Activated effector memory CD4-positive, alpha-beta T cell treated with Interleukin-2 at 50 U/mL for 16 hours (primary cell): ENCODE measurements around the gene ANKFN1.

Source experiments
- DNase-seq: peaks from one replicate; pipeline ENCODE4 v3.0.0-alpha.2; 2020

Gene ANKFN1

GRCh38 chr17:56152874-56153602 is at the start of gene ANKFN1:
Gene ANKFN1 (plus strand): TSS chr17:56153475. CDS start chr17:56212668, 59,193 bp downstream.
- DNase-seq = no peak

DNA sequence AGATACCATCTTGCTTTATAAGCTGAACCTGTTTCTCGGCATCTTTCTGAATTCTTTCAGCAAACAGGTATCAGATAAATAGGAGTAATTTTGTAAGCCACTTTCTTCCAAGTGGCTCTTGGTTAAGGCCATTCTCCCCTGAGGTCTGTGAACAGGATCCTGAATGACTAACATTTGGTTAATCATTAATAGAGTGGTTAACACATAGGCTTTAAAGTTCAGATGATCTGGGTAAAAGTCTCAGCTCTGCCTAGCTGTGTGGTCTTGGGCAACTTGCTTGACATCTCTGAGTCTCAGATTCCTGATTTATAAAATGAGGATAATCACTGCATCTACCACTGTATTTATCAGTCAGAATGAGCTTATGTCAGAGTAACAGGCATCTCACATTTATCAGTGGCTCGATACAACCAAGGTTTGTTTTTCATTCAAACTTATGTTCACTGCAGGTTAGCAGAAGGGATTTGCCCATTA is 44.4 kb upstream of the ANKFN1 start:
- DNase-seq = no peak

DNA sequence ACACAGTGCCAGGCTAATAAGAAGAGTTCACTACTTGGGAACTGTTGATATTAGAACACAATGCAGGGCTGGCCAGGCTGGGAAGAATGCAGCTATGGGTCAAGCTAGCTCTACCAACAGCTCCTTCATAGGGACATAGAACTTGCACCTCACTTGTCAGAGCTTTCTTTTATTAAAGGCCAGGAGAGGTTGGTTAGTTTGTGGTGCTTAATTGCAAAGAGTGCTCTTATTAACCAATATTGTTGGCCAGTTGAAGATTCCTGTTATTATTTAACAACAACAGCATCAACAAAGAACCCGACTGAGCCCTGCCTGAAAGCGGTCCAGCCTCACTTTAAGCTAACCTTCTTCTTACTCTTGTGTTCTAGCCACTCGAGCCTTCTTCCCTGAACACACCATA is 43.4 kb upstream of the ANKFN1 start:
- DNase-seq = no peak

DNA sequence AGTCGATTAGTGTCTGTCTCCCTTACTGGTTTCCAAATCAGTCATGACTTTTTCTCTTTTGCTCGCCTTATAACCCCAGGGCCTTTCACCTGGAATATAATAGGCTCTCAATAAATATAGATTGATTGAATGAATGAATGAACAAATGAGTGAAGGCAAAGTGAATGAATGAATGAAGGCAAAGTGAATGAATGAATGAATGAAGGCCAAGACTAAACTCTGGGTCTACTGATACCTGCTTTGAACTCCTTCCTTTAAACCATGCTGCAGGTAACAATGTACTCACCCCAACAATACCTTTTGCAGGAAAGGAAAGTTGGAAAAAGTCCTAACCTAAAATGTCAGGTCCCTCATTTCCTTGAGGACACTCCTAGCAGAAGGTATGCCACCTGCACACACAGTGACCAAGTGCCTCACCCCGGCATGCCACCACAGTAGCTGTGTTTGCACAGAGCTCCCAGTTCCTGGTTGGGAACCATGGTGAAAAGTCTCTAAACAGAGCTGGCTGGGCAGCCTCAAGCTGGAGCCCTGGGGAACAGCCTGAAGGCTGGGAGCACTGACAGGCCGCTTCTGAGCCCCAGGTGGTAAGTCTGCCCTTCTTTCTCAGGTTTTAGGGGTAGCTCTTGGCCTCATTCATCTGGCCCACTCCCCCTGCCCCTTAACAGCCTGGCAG is 42.7 kb upstream of the ANKFN1 start:
- no peak for DNase-seq

DNA sequence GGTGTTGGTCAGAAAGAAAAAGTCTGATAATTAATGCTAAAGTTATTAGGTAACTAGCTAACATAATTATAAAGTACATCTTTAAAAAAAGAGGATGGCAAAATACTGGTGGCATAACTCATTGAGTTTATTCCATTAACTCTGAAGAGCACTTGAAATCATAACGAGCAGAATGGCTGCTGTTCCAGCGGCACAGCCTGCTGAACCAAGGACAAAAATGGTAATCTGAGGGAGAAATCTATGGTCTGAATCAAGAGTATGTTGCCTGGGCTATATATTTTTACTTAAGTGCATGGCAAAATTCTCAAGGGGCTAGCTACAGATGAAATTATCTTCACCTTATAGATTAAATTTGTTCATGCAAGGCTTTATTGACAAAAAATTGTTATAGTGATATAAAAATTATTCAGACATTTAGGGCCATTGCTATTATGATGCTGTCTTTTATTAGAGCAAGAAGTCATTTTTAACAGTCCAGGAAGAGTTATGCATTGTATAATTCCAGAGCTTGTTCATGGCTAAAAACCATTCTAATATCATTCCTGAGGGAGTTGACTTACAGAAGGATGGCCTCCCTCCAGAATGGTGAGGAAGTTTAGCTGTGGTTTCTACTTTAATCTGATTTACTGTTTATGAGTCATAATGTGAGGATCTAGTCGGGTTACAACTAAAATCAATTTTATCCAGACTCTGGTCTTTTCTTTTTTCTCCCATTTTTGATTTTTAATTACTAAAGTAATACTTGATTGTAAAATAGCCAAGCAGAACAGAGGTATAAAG is 41.4 kb upstream of the ANKFN1 start:
- DNase-seq = no peak

- no peak for DNase-seq
Observed at GRCh38 chr17:56113486-56113885, 39.8 kb upstream of the ANKFN1 start.

GRCh38 chr17:56114469-56114868 is 38.8 kb upstream of the ANKFN1 start:
- DNase-seq = no peak

DNA sequence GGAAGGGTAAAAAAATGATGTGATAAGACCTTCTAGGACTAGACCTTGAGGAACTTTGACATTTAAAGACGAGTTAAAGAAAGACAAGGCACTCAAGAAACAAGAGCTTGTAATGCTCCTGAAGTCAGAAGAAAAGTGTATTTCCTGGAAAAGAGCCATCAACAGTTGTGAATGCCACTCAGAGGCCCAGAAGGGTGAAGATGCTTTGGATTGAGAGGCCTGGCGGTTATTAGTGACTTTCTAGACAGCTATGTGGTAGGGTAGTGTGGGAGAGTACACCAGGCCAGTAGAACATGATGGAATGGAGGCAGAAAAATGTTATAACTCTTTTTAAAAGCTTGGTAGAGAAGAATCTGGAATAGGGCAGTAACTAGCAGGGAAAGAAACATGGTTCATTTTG is 34.1 kb upstream of the ANKFN1 start:
- no peak for DNase-seq

DNA sequence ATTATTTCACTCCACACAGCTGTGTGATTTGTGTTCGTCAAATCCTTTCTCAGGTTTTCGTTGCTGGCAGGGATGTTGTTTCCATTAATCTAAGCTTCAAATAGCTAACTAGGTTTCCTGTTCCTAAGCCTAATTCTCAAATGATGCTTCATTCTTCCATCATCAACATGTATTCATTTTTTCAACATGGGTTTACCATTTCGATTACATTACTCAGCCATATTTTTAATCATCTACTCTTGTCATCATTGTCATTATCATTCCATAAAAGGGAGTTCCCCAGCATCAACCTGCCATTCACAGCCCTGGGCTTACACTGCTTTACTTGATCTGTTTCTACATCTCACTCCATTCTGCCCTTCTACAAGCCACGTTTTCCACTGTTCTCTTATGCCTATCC is 33.3 kb upstream of the ANKFN1 start:
- no peak for DNase-seq

DNA sequence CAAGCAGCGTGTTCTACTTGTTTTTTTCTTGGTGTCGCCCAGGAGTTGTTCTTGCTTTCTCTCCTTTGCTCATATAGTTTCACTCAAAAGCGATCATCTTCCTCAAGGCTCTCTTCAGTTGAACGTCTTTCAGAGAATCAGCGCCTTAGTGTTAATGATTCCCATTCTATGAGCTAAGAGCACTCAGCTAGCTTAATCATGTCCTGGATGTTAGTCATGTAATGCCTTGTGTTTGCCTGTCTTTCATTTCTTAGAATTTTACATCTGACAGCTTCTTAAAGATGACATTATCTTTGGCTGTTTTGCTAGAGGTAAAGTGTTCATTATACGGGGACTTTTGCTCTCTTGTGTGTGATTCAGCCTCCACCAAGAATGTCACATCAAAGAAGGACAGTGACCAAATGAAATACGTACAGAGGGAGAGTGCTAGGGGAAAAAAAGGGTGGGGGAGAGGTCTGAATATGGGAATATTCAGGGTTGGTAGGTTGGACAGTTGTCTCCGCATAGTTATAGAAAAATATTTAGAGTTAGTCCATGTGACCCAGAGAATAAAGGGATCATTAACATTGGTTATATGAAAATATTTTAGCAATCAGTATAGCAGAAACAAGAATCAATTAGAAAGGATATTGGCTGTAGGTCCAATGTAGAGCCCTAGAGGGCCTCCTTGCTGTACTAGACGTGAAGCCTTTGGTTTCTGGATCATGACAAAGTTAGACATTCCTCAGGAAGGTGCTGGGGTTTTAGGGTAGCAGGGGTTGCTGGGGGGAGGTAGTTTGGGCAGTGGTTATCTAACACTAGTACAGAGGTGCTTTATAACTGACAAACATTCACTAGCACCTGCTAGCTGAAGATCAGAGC is 31.9 kb upstream of the ANKFN1 start:
- no peak for DNase-seq

GRCh38 chr17:56125830-56126819 is 27.1 kb upstream of the ANKFN1 start:
- no peak for DNase-seq

- no peak for DNase-seq
Observed at GRCh38 chr17:56130026-56130425, 23.2 kb upstream of the ANKFN1 start.

- DNase-seq = no peak
Observed at GRCh38 chr17:56130631-56131030, 22.6 kb upstream of the ANKFN1 start.

DNA sequence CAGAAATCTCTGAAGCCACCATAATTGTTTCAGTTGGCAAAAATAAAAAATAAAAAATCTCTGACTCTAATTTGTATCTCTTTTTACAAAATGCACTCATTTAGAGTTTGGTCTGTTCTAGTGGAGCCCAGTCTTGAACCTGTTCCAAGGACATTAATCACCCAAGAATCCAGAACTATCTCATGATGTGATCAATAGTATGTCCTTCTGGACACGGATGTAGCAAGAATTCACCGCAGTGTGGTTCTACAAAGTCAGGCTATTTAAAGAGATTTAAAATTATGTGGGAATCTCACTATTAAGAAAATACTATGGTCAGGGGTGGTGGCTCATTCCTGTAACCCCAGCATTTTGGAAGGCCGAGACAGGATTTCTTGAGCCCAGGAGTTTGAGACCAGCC is 21.8 kb upstream of the ANKFN1 start:
- no peak for DNase-seq

GRCh38 chr17:56136301-56136700 is 17.0 kb upstream of the ANKFN1 start:
- no peak for DNase-seq

DNA sequence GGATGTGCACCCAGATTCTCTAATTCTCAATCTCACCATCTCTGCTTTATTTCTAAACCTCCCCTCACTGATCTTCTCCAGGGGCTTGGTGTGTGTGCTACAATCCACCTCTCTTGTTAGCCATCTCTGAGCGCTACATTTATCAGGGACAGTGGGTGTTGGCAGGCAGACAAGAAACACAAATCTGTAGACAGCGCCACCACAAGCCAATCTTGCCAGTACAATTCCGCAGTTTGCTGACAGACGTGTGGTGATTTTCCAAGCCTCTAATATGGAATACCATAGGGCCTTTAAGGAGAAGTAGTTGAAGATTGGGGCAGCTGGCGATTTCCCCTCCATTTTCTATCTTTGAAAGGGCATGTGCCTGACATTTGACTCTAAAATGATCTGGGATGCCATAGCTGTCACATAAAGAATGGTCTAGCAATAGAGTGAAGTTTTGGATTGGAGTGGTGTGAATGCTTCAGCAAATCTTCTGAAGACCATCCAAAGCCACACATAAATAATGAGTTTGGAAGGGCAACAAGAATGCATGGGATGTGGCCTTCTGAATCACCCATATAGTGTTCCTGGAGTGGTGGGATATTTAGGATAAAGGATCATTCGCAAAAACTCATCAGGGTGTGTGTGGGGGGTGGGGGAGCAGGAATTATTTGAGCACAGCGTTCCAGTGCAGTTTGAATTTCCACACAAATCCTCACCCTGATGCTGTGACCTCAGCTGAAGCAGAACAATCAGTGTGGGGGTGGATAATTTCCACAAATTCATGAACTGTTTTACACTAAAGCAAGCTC is 12.0 kb upstream of the ANKFN1 start:
- no peak for DNase-seq

- no peak for DNase-seq
Observed at GRCh38 chr17:56142325-56142724, 10.9 kb upstream of the ANKFN1 start.

- DNase-seq = no peak
Observed at GRCh38 chr17:56142781-56143180, 10.5 kb upstream of the ANKFN1 start.

- DNase-seq = no peak
Observed at GRCh38 chr17:56144223-56144622, 9.1 kb upstream of the ANKFN1 start.

DNA sequence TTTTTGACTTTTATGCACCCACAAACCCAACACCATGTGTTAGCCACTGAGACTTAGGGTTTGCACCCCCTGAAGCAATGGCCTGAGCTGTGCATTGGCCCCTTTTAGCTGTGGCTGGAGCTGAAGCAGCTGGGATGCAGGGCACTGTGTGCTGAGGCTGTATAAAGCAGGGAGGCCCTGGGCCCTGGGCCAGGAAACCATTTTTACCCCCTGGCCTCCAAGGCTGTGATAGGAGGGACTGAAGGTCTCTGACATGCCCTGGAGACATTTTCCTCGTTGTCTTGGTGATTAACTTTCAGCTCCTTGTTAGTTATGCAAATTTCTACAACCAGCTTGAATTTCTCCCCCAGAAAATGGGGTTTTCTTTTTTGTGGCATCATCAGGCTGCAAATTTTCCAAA is 6.7 kb upstream of the ANKFN1 start:
- DNase-seq = no peak

DNA sequence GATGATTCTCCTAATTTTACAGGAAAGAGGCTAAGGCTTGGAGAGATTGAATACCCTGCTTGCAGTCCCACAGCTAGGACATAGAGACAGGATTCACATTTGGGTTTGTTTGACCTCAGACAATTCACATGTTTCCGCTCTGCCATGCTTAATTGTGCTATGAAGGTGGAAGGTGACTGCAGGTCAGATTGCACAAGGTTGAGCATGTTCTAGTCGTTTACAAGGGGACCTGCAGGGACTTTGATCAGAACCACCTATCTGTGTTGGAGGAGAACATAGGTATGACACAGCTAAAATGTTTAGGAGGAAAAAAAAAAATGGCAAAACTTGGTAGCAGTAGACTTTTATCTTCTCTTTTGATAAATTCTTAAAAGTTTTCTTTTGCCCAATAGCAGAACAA is 4.9 kb upstream of the ANKFN1 start:
- DNase-seq = no peak
